Liver (tissue), 3 donors: ENCODE data around the gene CACNA1B.
"Not testable (repeated sequence)": the region's sequence is repeated elsewhere in the genome, so short reads cannot be mapped to it uniquely, and the experiment has no call there.

Experiments used
- HNF4A ChIP-seq, 2 donors: conservative IDR thresholded peaks; 2 replicates each; pipeline ENCODE4 v1.6.1; 2016; ENCODE audit warnings: antibody characterized with exemption in 2 of 2, mild to moderate bottlenecking in 2 of 2
- TF ChIP-seq, protein P1 (sequence below): fragments of 150-350 bp; IDR thresholded peaks from 2 replicates; pipeline ENCODE4 v1.5.1; 2017; ENCODE audit warnings: improper control_type of control experiment, low read depth, low read length; ENCODE audit not compliant: missing input control
- donor health status: healthy.
- donor health status: healthy.

DNA sequence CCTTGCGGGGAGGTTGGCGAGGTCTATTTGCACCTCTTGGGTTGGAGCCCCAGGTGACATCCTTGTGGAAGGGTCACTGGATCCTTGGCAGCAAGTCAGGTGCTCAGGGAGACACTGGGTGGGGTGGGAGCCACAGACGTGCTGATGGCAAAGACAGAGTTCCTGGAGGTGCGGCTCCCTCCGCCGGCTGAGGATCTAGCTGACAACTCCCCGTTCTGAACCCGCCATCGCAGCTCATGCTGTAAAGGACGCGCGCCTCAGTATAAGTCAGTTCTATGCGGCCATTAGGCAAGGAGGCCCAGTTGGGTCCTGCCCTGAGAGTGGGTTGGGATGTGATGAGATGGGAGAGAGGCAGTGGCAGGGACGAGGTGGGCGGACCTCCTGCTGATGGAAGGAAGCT lies 263.4 kb downstream of the CACNA1B start:
- TF ChIP-seq HNF4A (conservative IDR thresholded peaks at IDR 0.05), result not testable (repeated sequence)
- TF ChIP-seq, protein P1, sequence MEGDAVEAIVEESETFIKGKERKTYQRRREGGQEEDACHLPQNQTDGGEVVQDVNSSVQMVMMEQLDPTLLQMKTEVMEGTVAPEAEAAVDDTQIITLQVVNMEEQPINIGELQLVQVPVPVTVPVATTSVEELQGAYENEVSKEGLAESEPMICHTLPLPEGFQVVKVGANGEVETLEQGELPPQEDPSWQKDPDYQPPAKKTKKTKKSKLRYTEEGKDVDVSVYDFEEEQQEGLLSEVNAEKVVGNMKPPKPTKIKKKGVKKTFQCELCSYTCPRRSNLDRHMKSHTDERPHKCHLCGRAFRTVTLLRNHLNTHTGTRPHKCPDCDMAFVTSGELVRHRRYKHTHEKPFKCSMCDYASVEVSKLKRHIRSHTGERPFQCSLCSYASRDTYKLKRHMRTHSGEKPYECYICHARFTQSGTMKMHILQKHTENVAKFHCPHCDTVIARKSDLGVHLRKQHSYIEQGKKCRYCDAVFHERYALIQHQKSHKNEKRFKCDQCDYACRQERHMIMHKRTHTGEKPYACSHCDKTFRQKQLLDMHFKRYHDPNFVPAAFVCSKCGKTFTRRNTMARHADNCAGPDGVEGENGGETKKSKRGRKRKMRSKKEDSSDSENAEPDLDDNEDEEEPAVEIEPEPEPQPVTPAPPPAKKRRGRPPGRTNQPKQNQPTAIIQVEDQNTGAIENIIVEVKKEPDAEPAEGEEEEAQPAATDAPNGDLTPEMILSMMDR, result not testable (repeated sequence)
